ENCODE measurements around the gene SPANXD.
A peak's percentile ranks its signal among the peaks of the same experiment; 100 is the strongest.
"Not testable (repeated sequence)": the region's sequence is repeated elsewhere in the genome, so short reads cannot be mapped to it uniquely, and the experiment has no call there.

The SPANXD gene

GRCh38 chrX:141698639-141699038 lies at the start of gene SPANXD:
Gene SPANXD, minus strand, starts transcription at chrX:141698739. Its CDS starts 334 bp downstream, at chrX:141698405.
- not testable (repeated sequence) for DNase-seq (ENCODE audit: low read depth)

- no peak for DNase-seq (ENCODE audit: low read depth)
These were observed 44.1 kb upstream of the SPANXD start for GRCh38 chrX:141742666-141743065.

GRCh38 chrX:141736656-141737055 lies 38.1 kb upstream of the SPANXD start:
- no peak for DNase-seq (ENCODE audit: low read depth)

GRCh38 chrX:141733371-141733770 lies 34.8 kb upstream of the SPANXD start:
- peak; percentile 4 for DNase-seq (ENCODE audit: low read depth)

GRCh38 chrX:141732031-141732430 lies 33.5 kb upstream of the SPANXD start:
- DNase-seq (ENCODE audit: low read depth), result no peak

- no peak for DNase-seq (ENCODE audit: low read depth)
These were observed 25.6 kb upstream of the SPANXD start for GRCh38 chrX:141724186-141724585.

GRCh38 chrX:141714680-141715079 lies 16.1 kb upstream of the SPANXD start:
- DNase-seq (ENCODE audit: low read depth), result no peak

GRCh38 chrX:141701072-141701471 lies 2.5 kb upstream of the SPANXD start:
- no peak for DNase-seq (ENCODE audit: low read depth)

- peak; percentile 56 for DNase-seq (ENCODE audit: low read depth)
These were observed 24.6 kb downstream of the SPANXD start for GRCh38 chrX:141673946-141674345.

GRCh38 chrX:141669689-141670088 lies 28.9 kb downstream of the SPANXD start:
- no peak for DNase-seq (ENCODE audit: low read depth)

GRCh38 chrX:141668371-141668770 lies 30.2 kb downstream of the SPANXD start:
- DNase-seq (ENCODE audit: low read depth), result no peak

- DNase-seq (ENCODE audit: low read depth), result no peak
These were observed 35.8 kb downstream of the SPANXD start for GRCh38 chrX:141662781-141663180.

GRCh38 chrX:141652286-141652685 lies 46.3 kb downstream of the SPANXD start:
- DNase-seq (ENCODE audit: low read depth), result peak; percentile 23

All from ELR (cell line).